Activated naive CD8-positive, alpha-beta T cell treated with anti-CD3 and anti-CD28 coated beads, Interleukin-2, amount 10 ng/mL, durations not matched to agents 7 days and 5 days (primary cell): ENCODE results near the gene TPRA1. TPM values are rescaled to one million over a fixed set of nuclear protein-coding genes. Genes with fewer than 3 reads are reported as not detected.

Source experiments
- ATAC-seq: fragments of 150-1000 bp; cut with Tn5 transposase; one replicate; pipeline ENCODE4 v1.10.0; 2021; ENCODE audit warnings: low read depth, moderate library complexity
- POLR2A ChIA-PET: fragments of 350-600 bp; sonication (Branson Sonifier 250); formaldehyde crosslinking; loops from one replicate; lab custom pipeline; 2021; ENCODE audit warnings: antibody characterized with exemption; lab: Charles Lee
- DNase-seq: peaks from one replicate; pipeline ENCODE4 v3.0.0; 2021
- H3K27ac Mint-ChIP-seq: one replicate; pipeline ENCODE4 v1.8.0; 2022; ENCODE audit warnings: mild to moderate bottlenecking, mixed read lengths
- H3K27me3 Mint-ChIP-seq: one replicate; pipeline ENCODE4 v1.8.0; 2022; ENCODE audit warnings: mild to moderate bottlenecking, moderate library complexity, mixed read lengths
- H3K36me3 Mint-ChIP-seq: one replicate; pipeline ENCODE4 v1.8.0; 2021; ENCODE audit warnings: mild to moderate bottlenecking, mixed read lengths
- H3K4me1 Mint-ChIP-seq: one replicate; pipeline ENCODE4 v1.8.0; 2021; ENCODE audit warnings: mixed read lengths
- H3K4me3 Mint-ChIP-seq: one replicate; pipeline ENCODE4 v1.8.0; 2022; ENCODE audit warnings: mild to moderate bottlenecking, moderate library complexity, mixed read lengths
- H3K9me3 Mint-ChIP-seq: one replicate; pipeline ENCODE4 v1.8.0; 2021; ENCODE audit warnings: mixed read lengths
- total RNA-seq, 2 experiments: library from RNA; stranded (reverse); gene quantifications; one replicate each; pipeline ENCODE4 v1.2.3, GENCODE V29; 2021

Gene TPRA1
- total RNA-seq, 2 experiments from 2014 or later, result 33.6 to 33.9 TPM

DNA sequence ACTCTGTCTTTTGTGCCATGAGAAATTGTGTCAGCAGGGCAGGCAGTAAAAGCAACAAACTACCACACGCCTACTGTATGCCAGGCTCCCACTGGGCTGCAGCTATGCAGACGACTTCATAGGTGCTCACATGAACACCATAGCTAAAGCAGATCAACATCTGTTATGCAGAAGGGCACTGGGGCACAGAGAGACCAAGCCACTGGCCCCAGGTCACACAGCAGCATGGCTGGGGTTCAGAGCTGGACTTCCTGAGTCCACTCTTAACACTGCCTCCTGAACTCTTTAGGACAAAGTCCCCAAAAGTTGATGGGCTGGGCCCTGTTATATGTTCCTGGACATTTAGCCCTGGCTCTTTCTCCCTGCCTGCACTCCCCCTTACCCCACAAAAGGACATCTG lies 12.4 kb downstream of the TPRA1 start:
- H3K27ac Mint-ChIP-seq, result no peak overlapping the region
- no peak overlapping the region for H3K4me3 Mint-ChIP-seq
- DNase-seq (no peak), ATAC-seq (no peak)
- H3K36me3 Mint-ChIP-seq, result peaks cover 5% of the 10 kb centered on the region
- POLR2A ChIA-PET, result no interaction called here
- H3K27me3 Mint-ChIP-seq, result no peaks in the 10 kb centered on the region
- no peaks in the 10 kb centered on the region for H3K9me3 Mint-ChIP-seq
- peaks cover 12% of the 10 kb centered on the region for H3K4me1 Mint-ChIP-seq

DNA sequence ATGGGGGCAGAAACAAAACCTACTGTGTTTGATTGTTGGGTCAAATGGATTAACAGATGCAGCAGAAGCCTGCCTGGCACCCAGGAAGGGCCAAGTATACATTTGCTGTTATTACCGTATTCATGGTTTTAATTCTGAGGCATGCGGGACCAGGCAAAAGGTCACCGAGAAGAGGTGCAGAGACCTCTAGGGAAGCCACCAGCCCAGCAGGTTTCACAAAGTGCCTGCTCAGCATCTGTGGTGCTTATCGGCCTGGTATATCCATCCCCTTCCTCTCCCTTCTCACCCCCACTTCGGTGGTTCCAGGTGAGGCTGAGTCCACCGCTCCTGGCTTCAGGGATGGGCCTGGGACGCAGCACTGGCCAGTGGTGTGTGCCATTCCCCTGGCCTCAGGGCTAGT lies 13.1 kb downstream of the TPRA1 start:
- Mint-ChIP-seq H3K27ac (no peak overlapping the region), H3K27me3 (no peaks in the 10 kb centered on the region), H3K4me3 (no peak overlapping the region), H3K36me3 (peaks cover 5% of the 10 kb centered on the region), H3K4me1 (peaks cover 12% of the 10 kb centered on the region), H3K9me3 (no peaks in the 10 kb centered on the region)
- POLR2A ChIA-PET, result no interaction called here
- ATAC-seq (no peak), DNase-seq (no peak)

DNA sequence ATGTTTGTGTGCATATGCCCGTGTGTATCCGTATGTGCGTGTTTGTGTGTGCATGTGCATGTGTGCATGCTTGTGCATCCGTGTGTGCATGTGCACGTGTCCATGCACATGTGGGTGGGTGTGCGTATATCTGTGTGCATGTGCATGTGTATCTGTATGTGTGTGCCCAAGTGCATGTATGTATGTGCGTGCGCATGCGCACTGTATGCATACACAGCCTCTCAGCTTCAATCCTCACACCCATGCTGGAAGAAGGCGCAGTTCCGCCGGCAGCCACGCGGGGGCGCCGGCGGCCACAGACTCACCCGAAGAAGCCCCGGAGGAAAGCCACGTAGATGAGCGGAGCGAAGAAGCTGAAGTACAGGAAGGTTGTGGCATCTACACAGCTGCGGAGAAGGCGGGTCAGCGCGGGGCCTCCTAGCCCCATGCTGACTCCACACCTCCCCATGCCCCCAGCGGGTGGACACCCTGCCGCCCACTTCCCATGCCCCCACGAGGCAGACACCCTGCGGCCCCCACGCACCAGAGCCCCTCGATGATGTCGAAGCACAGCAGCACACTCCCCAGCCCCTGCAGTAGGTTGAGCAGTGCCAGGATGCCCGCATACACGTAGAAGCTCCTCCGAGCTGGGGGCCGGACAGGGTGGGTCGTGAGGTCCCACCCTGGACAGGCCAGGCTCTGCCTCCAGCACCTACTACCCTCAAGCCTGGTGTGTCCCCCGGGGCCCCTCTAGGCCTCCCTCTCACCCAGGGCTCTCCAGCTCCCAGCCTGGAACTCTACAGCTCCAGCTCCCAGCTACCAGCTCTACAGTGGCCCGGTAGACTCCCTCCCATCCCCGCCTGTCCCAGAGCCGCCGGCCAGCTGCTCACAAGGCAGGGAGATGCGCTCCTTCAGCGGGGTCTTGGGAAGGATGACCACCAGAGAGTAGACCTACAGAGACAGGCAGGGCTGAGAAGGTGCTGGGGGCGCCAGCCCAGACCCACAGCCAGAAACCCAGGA lies 15.4 kb downstream of the TPRA1 start:
- peaks cover 2% of the 10 kb centered on the region for H3K36me3 Mint-ChIP-seq
- no peak overlapping the region for H3K27ac Mint-ChIP-seq
- POLR2A ChIA-PET, result interaction anchor here (0.7 to 1.9 kb wide), 4 partner anchors 14 to 647 kb away, joined by 3 to 9 read pairs (median 4); partner anchors contain the start of gene MCM2
- peaks cover 7% of the 10 kb centered on the region for H3K4me1 Mint-ChIP-seq
- no peaks in the 10 kb centered on the region for H3K9me3 Mint-ChIP-seq
- no peak overlapping the region for H3K4me3 Mint-ChIP-seq
- DNase-seq, result peak; percentile 89
- ATAC-seq, result peak; percentile 88
- H3K27me3 Mint-ChIP-seq, result no peaks in the 10 kb centered on the region

DNA sequence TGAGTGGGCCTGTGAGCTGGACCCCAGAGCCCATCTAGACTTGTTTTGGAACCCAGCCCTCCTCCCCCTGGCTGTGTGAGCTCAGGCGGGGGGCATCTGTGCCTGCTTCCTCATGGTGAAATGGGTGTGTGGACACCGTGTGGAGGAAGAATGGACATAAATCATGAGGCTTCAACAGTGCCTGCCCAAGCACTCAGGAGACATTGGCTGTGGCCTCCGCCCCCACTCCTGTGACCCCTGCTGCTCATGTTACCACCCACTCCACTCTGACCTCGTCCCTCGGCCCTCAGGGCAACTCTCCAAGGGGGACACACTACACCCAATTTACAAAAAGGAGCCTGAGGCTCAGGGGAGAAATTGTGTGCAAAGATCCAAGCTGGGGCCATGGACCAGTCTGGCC lies 16.6 kb downstream of the TPRA1 start:
- Mint-ChIP-seq H3K27me3 (no peaks in the 10 kb centered on the region), H3K4me1 (peaks cover 7% of the 10 kb centered on the region), H3K36me3 (peaks cover 2% of the 10 kb centered on the region), H3K9me3 (no peaks in the 10 kb centered on the region), H3K4me3 (no peak overlapping the region), H3K27ac (no peak overlapping the region)
- POLR2A ChIA-PET, result no interaction called here
- no peak for ATAC-seq
- no peak for DNase-seq

DNA sequence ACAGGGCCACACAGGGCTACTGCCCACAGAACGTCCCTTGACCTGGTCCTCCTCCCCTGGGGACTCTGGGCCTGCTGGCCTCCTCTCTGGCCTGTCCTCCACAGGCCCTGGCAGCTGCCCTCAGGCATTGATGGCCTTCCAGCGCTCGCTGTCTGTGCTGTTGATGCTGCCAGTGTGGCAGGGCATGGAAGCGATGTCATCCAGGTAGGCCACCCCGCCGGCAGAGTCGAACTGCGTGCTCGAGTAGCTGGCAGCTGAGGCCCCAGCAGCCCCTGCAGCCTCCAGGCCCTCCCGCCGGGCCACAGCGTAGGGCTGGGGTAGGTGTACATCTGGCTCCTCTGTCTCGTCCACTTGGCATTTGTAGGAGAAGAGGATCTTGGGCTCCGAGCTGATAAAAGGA lies 17.1 kb downstream of the TPRA1 start:
- no peak overlapping the region for H3K27ac Mint-ChIP-seq
- H3K9me3 Mint-ChIP-seq, result no peaks in the 10 kb centered on the region
- no peaks in the 10 kb centered on the region for H3K27me3 Mint-ChIP-seq
- ATAC-seq (no peak), DNase-seq (no peak)
- H3K4me1 Mint-ChIP-seq, result peaks cover 7% of the 10 kb centered on the region
- H3K4me3 Mint-ChIP-seq, result no peak overlapping the region
- H3K36me3 Mint-ChIP-seq, result peaks cover 2% of the 10 kb centered on the region
- POLR2A ChIA-PET, result no interaction called here

DNA sequence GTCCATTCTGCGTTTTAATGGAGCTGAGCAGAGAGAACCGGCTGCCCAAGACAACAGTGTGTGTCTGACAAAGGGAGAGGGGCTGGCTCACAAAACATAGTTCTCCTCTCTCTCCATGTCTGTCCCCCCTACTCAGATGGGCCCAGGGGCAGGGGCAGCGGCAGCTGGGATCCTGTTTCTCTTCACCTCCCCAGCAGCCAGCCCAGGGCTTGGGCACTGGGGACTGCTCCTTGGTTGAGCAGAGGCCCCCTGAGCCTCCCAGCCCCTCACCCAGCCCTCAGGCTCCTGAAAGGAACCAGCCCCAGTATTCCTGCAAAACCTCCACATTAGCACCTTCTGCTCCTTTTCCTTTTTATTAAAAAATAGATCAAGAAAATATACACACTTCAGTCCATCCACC lies 17.8 kb downstream of the TPRA1 start:
- Mint-ChIP-seq H3K27ac (no peak overlapping the region), H3K36me3 (peaks cover 2% of the 10 kb centered on the region), H3K4me1 (peaks cover 7% of the 10 kb centered on the region), H3K27me3 (no peaks in the 10 kb centered on the region), H3K4me3 (no peak overlapping the region), H3K9me3 (no peaks in the 10 kb centered on the region)
- DNase-seq (no peak), ATAC-seq (no peak)
- POLR2A ChIA-PET, result no interaction called here

DNA sequence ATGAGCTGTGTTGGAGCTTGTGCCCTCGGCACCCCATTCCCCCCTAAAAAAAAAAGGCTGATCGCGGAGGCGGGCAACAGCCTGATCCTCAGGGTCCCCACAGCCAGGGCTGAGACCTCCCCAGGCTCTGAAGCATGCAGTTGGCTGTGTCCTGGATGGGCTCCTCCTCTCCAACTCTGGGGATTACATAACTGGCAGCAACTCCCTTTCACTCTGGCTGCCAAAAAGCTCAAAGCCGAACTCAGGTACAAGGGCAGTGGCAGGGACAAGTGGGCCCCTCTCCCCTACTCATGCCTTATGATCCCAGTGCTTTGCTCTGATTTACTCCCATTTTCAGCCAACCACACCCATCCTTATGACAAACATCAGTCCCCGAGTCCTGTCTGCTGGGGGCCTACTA lies 18.3 kb downstream of the TPRA1 start:
- Mint-ChIP-seq H3K9me3 (no peaks in the 10 kb centered on the region), H3K4me3 (no peak overlapping the region), H3K27me3 (no peaks in the 10 kb centered on the region), H3K36me3 (peaks cover 2% of the 10 kb centered on the region), H3K27ac (no peak overlapping the region), H3K4me1 (peaks cover 7% of the 10 kb centered on the region)
- no peak for ATAC-seq
- POLR2A ChIA-PET, result no interaction called here
- no peak for DNase-seq

DNA sequence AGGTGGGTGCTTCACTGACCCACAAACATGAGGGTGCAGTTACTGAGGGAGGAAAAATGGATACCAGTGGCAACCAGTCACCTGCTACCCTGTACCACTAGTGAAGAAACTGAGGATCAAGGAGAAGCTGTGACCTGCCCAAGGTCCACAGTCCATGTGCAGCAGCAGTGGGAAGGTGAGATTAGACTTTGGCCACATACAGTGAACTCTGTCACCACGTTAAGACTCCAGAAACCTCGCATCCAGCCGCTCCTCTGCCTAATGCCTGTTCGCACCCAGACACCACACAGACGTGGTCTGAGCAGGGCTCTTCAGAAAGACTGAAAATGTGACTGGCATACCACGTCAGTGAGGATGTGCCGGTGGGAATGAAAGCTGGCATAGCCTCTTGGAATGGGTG lies 20.0 kb downstream of the TPRA1 start:
- Mint-ChIP-seq H3K27me3 (no peaks in the 10 kb centered on the region), H3K36me3 (peaks cover 2% of the 10 kb centered on the region), H3K4me3 (no peak overlapping the region), H3K9me3 (no peaks in the 10 kb centered on the region), H3K4me1 (peaks cover 5% of the 10 kb centered on the region), H3K27ac (no peak overlapping the region)
- ATAC-seq (no peak), DNase-seq (no peak)
- POLR2A ChIA-PET, result interaction anchor here (0.8 kb wide), 1 partner anchor 19 kb away, joined by 3 read pairs; no protein-coding TSS in a partner anchor

DNA sequence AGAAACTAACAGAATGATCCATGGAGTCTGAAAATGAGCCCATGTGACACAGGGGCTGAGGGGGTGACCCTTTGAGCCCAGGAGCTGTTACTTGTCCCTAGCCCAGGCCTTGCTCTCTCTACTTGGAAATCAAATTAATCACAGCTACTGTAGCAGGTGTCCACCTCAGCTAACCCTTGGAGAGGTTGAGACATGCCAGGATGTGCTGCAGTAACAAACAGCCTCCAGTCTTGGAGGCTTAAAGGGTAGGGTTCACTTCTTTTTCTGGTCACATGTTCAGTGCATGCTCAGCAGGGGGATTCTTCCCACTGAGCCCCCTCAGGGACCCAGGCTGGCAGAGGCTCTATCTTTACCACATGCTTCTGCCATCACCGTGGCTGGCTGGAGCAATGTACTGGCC lies 21.4 kb downstream of the TPRA1 start:
- DNase-seq (no peak), ATAC-seq (no peak)
- no peaks in the 10 kb centered on the region for H3K36me3 Mint-ChIP-seq
- H3K27ac Mint-ChIP-seq, result no peak overlapping the region
- POLR2A ChIA-PET, result no interaction called here
- no peaks in the 10 kb centered on the region for H3K9me3 Mint-ChIP-seq
- no peak overlapping the region for H3K4me3 Mint-ChIP-seq
- H3K4me1 Mint-ChIP-seq, result no peaks in the 10 kb centered on the region
- peaks cover 1% of the 10 kb centered on the region for H3K27me3 Mint-ChIP-seq

DNA sequence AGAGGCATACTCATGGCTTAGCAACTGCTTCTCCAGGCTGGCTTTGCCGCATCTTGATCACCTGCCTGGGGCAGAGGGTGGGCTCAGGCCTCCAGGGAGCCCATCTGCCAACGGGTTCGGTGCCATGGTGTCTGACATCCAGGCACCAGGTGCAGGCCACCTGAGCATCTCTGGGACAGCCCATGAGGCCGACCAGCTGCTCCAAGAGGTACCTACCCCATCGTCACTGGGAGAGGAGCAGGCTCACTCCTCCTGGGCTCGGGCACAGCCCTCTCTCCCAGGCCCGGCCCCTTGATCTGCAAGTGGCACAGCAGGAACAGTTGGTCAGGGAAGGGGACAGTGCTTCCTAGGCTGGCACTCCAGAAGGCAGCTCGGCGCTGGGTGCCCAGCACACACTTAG lies 21.9 kb downstream of the TPRA1 start:
- POLR2A ChIA-PET, result no interaction called here
- ATAC-seq (no peak), DNase-seq (no peak)
- Mint-ChIP-seq H3K36me3 (no peaks in the 10 kb centered on the region), H3K27ac (no peak overlapping the region), H3K9me3 (no peaks in the 10 kb centered on the region), H3K4me1 (no peaks in the 10 kb centered on the region), H3K27me3 (peaks cover 1% of the 10 kb centered on the region), H3K4me3 (no peak overlapping the region)

DNA sequence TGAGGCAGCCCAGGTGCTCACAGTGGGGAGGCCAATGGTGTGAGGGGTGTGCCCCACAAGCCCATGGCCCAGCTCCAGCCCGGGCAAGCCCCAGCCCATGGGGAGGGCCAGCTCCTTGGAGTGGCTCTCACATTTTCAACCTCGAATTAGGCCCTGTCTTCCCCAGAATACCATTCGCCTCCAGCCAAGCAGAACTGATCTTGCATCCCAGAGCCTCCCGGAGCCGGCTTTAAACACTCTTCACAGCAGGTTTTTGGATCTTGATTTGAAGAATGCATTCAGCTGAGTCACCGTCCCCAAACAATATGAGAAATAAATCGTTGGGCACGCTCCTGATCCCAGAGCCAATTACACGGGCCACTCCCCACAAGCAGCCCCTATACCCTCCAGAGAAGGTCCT lies 23.7 kb downstream of the TPRA1 start:
- peaks cover 2% of the 10 kb centered on the region for H3K27me3 Mint-ChIP-seq
- no peak for DNase-seq
- H3K9me3 Mint-ChIP-seq, result no peaks in the 10 kb centered on the region
- no peaks in the 10 kb centered on the region for H3K36me3 Mint-ChIP-seq
- POLR2A ChIA-PET, result no interaction called here
- H3K4me1 Mint-ChIP-seq, result no peaks in the 10 kb centered on the region
- no peak overlapping the region for H3K27ac Mint-ChIP-seq
- no peak for ATAC-seq
- H3K4me3 Mint-ChIP-seq, result no peak overlapping the region

DNA sequence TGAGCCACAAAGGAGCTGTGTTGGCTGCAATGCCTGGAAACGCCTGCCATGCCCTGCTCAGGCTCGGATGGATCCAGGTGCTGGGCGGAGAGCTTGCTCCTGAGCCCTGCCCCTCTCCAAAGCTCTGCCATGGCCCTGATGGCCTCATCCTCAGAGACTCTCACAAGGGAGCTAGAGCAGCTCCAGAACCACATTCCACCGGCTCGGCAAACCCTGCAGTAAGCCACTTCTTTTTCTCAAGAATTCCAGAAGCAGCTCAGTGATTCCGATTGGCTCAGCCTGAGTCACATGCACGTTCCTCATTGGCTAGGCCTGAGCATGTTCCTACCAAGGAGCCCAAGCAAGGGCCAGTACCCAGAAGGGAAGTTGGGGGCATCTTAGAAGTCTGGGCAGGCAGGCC lies 24.8 kb downstream of the TPRA1 start:
- H3K27me3 Mint-ChIP-seq, result peaks cover 4% of the 10 kb centered on the region
- H3K4me3 Mint-ChIP-seq, result no peak overlapping the region
- DNase-seq, result no peak
- H3K9me3 Mint-ChIP-seq, result no peaks in the 10 kb centered on the region
- ATAC-seq, result no peak
- H3K27ac Mint-ChIP-seq, result no peak overlapping the region
- H3K36me3 Mint-ChIP-seq, result no peaks in the 10 kb centered on the region
- H3K4me1 Mint-ChIP-seq, result no peaks in the 10 kb centered on the region
- POLR2A ChIA-PET, result no interaction called here

DNA sequence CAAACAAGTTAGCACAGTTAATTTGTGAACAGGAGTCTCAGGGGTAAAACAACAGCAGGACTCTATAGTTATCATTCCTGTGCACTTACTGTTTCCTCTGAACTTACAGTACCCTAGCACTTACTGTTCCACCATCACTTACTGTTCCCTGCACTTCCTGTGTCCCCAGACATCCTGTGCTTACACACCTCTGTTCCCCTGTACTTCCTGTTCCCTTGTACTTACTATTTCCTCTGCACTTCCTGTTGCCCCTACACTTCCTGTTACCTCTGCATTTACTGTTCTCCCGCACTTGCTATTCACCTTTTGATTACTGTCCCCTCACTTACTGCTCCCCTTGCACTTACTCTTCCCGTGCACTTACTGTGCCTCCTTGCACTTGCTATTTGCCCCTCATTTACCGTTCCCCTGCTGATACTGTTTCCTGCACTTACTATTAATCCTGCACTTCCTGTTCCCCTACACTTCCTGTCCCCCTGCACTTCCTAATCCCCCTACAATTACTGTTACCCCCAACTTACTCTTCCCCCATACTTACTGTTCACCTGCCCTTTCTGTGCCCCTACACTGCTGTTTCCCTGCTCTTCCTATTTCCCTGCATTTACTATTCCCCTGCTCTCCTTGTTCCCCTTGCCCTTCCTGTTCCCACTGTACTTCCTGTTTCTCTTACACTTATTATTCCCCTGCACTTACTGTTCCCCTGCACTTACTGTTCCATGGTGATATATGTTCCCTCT lies 30.3 kb downstream of the TPRA1 start:
- peaks cover 10% of the 10 kb centered on the region for H3K36me3 Mint-ChIP-seq
- H3K9me3 Mint-ChIP-seq, result peaks cover 13% of the 10 kb centered on the region
- ATAC-seq (no peak), DNase-seq (no peak)
- peak overlapping the region; percentile 4 for H3K4me3 Mint-ChIP-seq
- POLR2A ChIA-PET, result no interaction called here
- H3K4me1 Mint-ChIP-seq, result peaks cover 9% of the 10 kb centered on the region
- H3K27ac Mint-ChIP-seq, result peak overlapping the region; percentile 73
- peaks cover 3% of the 10 kb centered on the region for H3K27me3 Mint-ChIP-seq
